Measurements from ENCODE around the gene GPR180.

The GPR180 gene

DNA sequence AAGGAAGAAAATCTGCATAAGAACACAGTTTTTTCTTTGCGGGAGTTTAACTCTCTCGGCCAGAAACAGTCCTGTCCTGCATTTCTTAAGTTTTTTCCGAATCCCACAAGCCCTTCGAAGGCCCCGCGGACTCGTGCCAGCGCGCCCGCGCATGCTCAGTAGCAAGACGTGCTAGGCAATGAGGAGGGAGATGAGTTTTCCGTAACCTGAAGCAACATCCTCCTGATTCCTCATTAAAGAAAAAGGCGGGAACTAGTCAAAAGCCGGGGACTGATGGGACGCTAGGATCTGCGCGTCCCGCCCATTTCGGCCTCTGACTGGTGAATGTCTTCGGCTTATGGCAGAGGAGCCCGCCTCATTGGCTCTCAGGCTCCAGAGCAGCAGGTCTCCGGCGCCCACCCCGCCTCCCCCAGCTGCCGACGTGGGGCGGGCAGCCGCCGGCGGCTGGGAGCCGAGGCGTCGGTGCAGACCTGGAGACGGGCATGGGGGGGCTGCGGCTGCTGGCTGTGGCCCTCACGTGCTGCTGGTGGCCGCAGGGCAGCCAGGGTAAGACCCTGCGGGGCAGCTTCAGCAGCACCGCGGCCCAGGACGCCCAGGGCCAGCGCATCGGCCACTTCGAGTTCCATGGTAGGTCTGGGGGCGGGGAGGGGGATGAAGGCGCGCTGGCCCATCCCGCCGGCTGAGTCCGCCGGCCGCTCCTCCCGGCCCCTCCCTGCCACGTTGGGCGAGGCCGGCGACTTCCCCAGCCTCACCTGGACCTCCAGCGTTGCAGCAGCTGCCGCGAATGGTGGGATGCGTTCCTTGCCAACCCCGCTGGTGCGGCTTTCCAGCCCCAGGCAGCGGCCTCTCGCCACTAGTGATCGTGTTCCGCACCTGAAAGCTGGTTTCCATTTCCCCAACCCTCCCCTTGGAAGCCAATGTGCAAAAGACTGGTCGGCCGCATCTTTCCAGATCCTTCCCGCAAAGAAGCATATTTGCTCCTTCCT lies at the start of gene GPR180:
Gene GPR180 (plus strand): TSS at position 412 of the 986 bp plus-strand sequence. CDS start 71 bp downstream, at position 483.
- peak; percentile 98 for FAIRE-seq

DNA sequence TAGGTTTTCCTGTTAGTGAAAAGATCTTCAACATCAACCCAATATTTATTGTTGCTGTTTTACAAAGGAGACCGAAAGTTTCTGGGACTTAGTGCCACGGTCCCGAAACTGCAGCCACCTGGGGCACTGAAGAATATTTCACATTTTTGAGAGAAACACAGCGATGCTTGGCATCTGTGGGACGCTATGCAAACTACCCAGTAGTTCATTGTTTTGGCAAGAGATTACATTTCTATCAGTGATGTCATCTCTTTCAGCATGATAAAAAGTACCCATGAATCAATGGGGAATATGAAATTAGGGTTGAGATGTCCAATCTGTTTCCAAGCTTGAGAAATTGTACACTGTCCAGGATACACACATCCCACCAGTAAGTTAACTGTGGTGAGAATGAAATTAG lies 49.6 kb upstream of the GPR180 start:
- DNase-seq (ENCODE audit: extremely low spot score, insufficient read length, low read depth) (no peak), FAIRE-seq (no peak)

More for the DNA sequence above, at the start of gene GPR180:
- peak; percentile 86 for DNase-seq (ENCODE audit: extremely low spot score, insufficient read length, low read depth)

DNA sequence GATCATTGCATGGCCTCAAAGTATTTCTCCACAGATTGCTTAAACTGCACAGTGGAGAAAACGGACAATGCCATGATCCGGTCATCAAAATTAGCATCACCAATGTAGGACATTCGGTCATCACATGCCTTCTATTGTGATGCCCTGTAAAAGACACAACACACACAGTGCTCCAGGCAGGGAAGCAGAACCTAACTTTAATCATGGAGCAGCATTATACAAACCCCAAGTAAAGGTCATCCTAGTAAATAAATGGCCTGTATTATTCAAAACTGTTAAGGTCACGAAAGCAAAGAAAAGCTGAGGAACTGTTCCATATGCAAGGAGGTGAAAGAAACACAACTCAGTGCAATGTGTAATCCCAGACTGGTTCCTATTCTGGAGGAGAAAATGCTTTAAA lies 47.9 kb upstream of the GPR180 start:
- FAIRE-seq, result no peak
- DNase-seq (ENCODE audit: extremely low spot score, insufficient read length, low read depth), result no peak

DNA sequence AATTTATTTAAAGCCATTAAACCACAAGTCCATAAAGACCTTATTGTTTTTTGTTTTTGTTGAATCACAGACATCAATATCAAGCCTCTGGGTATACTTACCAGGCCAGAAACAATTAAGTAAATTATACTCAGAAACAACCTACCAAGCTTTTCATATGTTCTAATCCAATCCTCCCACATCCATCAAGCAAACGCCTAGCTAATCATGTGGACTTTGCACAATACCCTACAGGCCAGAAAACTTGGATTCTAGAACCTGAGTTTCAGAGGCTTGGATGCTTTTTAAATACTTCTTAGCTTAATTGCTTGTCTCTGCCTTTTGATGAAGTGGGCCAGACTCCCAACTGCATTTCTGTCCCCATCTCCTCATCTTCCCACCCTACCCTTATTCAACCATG lies 45.6 kb upstream of the GPR180 start:
- DNase-seq (ENCODE audit: extremely low spot score, insufficient read length, low read depth), result no peak
- no peak for FAIRE-seq

DNA sequence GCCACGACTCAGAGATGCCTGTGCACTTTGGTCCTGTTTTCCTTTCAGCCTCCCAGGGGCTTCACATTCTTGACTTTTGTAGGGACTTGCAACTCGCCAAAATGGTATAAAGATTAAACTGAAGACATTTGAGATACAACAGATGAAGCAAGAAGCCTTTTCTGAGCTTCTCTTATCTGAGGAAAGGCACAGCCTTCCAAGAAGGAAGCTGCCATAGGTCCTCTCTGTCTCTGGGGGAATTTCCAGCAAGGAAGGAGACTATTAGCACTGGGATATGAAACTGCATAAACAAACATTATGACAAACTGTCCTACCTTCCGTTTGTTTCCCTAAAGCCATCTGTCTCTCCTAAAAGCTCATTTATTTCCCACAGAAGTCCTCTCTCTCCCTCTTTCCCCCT lies 45.0 kb upstream of the GPR180 start:
- no peak for FAIRE-seq
- no peak for DNase-seq (ENCODE audit: extremely low spot score, insufficient read length, low read depth)

DNA sequence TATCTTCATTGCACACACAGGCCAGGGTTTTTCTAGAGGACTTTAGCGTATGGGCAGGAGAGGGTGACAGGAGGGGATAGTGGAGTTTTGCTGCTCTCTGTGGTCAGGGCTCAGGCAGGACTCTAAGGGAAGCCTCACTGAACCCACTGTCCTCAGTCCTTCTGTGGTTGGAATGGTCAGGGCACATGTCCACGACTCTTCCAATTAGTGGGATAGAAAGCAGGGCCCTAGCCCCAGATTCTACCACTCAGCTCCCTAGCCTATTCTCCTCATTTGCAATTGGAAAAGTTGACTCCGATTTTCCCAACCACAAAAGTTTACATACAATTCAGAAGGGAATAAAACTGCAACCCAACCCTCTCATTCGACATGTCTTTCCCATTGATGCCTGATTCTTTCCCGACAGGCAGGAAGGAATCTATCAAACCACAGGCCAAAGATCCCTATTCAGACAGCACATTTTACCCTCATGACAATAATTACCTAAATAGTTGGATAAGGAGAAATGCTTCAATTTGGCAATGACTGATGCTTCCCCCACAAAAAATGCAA lies 43.9 kb upstream of the GPR180 start:
- DNase-seq (ENCODE audit: extremely low spot score, insufficient read length, low read depth), result no peak
- FAIRE-seq, result no peak

DNA sequence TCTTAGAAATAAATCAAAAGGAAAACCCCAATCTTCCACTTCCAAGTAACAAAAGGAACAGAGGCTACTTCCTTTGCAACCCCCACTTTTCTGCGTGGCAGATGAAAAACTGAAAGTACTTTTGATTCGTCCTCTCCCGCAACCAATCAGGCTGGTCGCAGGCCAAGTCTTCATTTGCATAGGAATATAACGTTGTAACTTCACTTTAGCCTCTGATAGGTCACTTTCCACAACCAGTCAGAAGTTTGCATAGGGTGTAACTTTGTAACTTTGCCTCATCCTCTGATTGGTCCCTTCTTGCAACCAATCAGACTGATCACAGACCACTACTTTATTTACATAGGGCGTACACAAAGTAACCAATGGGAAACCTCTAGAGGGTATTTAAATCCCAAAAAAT lies 42.9 kb upstream of the GPR180 start:
- no peak for FAIRE-seq
- no peak for DNase-seq (ENCODE audit: extremely low spot score, insufficient read length, low read depth)

DNA sequence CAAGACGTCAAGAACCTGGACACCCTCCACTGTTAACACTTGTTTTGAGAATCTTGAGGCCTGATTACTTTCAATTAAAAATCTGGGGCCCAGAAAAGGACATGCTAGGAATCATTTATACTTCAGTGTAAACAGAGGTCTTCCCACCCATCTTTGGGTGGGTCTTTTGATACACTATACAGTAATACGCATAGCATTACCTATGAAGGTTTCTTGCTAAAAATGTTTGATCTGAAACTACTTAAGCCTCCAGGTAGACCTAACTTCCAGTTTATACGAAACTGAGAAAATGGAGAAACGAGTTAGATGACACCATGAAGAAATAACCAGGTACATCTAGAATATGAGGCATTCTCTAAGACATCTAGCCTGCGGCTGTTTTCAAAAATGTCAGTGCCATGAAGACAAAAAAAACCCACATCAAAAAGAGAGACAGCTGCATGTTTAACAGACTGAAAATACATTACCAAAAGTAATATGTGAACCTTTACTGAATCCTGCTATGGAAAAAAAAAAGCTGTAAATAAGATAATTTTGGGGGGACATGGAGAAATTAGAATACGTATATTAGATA lies 42.3 kb upstream of the GPR180 start:
- no peak for FAIRE-seq

DNA sequence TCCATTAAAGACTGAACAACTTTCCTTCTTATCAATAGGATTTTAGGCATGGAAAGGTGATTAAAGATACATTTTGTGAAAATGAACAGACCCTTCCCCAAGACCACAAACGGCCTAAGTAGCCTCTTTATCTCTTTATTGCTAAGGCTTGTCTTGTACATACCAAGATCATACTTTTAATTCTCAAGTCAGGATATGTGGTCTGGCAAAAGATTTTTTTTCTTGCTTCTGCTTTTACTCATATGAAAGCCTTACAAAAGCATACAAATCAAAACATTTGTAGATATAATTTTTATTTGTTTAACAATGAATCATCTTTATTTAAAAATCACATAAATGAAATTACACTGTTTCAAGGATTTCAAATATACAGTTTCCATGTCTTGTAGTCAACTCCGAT lies 41.5 kb upstream of the GPR180 start:
- DNase-seq (ENCODE audit: extremely low spot score, insufficient read length, low read depth) (no peak), FAIRE-seq (no peak)

More for the DNA sequence above, 42.3 kb upstream of the GPR180 start:
- no peak for DNase-seq (ENCODE audit: extremely low spot score, insufficient read length, low read depth)

DNA sequence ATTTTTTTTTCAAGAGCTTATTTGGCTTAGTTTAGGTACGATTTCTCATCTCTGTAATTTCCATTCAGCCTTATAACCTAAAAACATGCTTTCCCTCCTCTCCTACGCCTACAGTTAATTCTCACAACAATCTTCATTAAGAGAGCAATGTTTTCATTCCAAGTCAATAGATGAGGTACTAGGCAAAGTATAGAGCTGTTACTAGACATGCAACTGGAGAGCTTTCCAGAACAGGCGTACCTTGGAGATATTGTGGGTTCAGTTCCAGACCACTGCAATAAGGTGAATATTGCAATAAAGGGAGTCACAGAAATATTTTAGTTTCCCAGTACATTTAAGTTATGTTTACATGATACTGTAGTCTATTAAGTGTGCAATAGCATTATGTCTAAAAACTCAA lies 40.5 kb upstream of the GPR180 start:
- no peak for FAIRE-seq

DNA sequence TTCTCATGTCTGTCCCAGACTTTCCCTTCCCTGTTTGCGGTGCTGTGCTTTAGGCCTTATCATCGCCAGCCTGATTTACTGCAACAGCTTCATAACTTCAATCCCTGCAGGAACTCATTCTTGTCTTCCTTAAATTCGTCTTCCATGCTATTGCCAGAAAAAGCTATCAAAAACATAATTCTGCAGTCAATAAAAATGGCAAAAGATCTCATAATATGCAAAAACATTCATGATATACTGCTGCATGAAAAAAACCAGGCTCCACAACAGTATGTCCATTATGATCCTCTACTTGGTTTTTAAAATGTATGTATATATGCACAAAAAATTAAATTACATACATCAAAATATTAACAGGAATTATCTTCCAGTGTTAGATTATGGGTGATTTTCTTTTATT lies 34.1 kb upstream of the GPR180 start:
- no peak for DNase-seq (ENCODE audit: extremely low spot score, insufficient read length, low read depth)
- FAIRE-seq, result no peak

More for the DNA sequence above, 40.5 kb upstream of the GPR180 start:
- DNase-seq (ENCODE audit: extremely low spot score, insufficient read length, low read depth), result no peak

DNA sequence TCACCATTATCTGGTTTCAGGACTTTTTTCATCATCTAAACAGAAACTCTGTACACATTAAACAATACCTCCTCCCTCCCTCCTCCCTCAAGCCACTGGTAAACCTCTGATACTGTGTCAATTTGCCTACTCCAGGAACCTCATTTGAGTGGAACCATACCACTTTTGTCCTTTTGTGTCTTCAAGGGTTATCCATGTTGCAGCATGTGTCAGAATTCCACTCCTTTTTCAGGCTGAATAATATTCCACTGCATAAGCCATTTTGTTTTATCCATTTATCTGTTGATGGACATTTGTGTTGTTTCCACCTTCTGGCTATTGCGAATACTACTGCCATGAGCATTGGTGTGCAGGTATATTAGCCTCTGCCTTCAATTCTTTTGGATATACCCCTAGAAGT lies 33.2 kb upstream of the GPR180 start:
- no peak for DNase-seq (ENCODE audit: extremely low spot score, insufficient read length, low read depth)
- FAIRE-seq, result no peak

DNA sequence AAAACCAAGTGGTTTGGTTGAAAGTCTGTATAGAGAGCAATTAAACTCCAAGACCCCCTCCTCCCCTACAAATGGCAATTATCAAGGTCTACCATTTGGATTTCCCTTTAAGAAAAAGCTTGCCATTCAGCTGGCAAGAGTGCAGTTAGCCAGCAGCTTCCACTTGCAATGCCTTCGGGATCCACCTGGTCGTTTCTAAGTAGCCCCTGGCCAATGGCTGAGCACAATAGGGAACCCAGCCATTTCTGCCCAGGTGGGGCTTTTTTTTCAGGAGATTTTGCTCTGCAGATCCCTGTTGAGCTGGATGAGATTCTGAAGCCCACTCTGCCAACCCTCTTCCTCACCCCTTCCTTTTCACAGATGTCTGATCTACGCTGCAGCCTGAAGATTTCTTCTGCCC lies 32.0 kb upstream of the GPR180 start:
- DNase-seq (ENCODE audit: extremely low spot score, insufficient read length, low read depth), result no peak
- FAIRE-seq, result no peak

DNA sequence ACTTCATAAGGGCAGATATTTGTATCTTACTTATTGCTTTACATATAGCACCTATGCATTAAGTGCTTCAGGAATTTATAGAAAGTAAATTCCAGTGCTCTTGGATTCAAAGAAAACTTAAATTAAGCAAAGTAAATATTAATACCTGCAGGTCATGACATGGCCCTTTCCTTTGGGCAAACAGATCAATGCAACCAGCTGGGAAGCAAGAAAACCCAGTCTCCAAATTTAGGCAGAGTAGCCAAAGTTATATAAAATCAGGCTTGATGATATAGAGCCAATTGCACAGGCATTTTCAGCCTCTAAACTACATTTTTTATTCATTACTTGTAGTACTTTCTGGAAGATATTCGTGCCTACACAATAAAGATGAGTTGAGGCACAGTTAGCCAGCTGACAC lies 22.6 kb upstream of the GPR180 start:
- DNase-seq (ENCODE audit: extremely low spot score, insufficient read length, low read depth) (no peak), FAIRE-seq (no peak)

DNA sequence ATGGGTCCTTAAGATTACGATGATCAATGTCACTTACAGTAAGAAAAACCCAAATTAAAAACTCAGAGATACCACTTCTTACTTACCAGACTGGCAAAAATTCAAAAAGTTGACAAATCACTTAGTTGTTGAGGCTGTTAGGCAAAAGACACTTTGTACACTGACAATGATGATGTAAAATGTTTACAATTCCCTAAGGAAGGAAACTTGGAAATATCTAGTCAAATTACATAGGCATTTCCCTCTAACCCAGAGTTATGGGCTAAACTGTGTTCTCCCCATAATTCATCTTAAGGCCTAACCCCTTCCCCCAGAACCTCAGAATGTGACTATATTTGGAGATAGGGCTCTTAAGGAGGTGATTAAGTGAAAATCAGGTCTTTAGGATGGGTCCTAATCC lies 17.7 kb upstream of the GPR180 start:
- DNase-seq (ENCODE audit: extremely low spot score, insufficient read length, low read depth) (no peak), FAIRE-seq (no peak)

DNA sequence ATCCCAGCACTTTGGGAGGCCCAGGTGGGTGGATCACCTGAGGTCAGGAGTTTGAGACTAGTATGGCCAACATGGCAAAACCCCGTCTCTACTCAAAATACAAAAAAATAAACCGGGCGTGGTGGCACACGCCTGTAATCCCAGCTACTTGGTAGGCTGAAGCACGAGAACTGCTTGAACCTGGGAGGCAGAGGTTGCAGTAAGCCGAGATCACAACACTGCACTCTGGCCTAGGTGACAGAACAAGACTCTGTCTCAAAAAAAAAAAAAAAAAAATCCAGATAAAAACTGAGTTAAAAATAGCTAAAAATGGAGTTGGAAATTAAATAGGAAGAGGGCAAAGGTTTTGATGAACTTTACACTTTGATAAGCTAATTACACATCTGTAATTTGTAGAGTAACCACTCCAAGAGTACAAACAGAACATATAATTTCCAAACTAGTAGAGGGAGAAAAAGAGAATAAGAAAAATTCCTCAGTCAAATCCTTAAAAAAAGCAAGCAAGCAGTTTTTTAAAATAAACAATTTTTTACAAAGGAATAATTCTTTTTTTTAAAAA lies 16.0 kb upstream of the GPR180 start:
- no peak for FAIRE-seq
- DNase-seq (ENCODE audit: extremely low spot score, insufficient read length, low read depth), result no peak

DNA sequence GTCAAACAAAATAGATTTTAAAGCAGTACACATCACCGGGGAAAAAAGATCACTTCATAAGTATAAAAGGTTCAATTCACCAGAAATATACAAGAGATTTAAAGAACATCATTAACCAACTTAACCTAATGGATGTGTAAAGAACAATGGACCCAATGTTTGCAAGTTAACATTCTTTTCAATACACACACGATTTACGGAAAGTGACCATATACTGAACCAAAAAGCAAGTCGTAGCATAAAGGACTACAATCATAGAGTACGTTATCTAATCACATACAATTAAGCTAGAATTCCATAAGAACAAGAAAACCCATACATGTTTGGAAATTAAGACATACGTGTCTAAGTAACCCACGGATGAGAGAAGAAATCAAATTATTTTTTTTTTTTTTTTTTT lies 15.3 kb upstream of the GPR180 start:
- peak; percentile 9 for FAIRE-seq

DNA sequence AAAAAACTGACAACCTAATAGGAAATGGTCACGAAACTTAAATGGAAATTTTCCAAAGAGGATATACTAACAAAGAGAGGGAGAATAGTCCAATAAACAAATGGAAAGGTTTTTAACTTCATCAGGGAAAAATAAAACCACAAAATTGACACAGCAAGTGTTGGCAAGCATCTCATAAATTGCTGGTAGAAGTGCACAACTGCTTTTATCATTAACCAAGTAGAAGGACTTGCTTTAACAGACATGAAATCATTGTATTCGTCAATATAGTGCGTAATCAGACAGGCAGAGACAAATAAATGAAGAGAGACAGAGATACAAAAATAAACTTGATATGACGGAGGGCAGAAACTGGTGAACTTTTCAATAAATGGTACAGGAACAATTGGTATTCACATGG lies 13.1 kb upstream of the GPR180 start:
- FAIRE-seq, result no peak
- DNase-seq (ENCODE audit: extremely low spot score, insufficient read length, low read depth), result no peak

More for the DNA sequence above, 15.3 kb upstream of the GPR180 start:
- no peak for DNase-seq (ENCODE audit: extremely low spot score, insufficient read length, low read depth)

DNA sequence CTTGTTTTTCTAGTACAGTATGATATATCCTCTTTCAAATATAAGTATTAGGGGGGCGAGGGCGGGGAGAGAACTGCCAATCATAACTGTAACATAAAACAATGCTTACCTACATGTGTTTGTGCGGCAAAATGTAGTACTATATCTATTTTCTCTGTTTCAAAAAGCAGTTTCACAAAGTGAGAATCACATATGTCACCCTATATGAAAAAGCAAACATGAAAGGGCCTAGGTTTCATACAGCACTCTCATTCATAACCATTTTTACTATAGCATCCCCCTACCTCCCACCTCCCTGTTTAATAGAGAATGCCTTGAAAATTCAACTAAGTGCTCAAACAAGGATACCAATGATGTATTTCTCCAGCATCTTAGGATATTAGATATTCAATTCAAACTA lies 10.9 kb upstream of the GPR180 start:
- DNase-seq (ENCODE audit: extremely low spot score, insufficient read length, low read depth), result no peak
- no peak for FAIRE-seq

DNA sequence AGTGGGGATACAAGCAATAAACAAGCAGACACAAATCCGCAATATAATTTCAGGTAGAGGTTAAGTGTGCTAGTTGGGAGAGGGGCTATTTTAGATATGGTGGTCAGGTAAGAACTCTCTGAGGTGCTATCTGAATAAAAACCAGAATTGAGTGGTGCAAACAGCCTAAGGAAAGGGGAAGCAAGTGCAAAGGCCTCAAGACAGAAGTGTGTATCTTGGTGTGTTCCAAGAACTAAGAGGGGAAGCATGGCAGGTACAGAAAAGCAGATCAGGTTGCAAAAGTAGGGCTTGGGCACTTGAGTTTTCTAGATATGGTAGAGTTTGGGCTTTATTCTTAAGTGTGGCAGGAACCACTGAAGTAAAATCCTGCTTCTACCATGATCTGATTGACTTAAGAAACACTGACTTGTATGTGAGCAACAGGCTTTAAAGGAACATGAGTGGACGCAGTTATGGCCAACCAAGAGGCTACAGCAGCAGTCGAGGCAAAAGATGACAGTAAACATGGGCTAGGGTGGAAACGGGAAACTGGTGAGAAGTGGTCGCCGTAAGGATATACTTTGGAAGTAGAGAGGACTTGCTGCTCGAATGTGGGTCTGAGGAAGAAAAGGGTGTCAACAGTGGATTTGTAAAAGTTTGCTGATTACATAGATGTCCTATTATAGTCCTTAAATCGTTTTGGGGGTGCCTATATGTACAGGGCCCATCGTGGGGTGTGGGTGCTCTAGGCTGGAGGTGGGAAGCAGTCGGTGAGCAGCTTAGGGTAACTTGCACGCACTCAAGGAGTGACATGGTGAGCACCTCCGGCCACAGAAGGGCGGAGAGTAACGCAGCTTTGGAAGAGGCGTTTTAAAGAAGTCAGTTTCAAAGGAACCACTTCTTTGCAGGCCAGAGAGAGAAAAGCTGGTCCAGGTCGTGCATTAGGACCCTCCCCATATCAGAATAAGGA lies 6.4 kb upstream of the GPR180 start:
- DNase-seq (ENCODE audit: extremely low spot score, insufficient read length, low read depth), result no peak
- FAIRE-seq, result peak; percentile 39
